Right lobe of liver (tissue), 6 donors: ENCODE measurements around the gene CNOT4. TPM values are rescaled to one million over a fixed set of nuclear protein-coding genes. Genes with fewer than 3 reads are reported as not detected.

ENCODE experiments used
- ATAC-seq, 4 donors: fragments of 200-7000 bp; cut with Tn5 transposase; one replicate each; pipeline ENCODE4 v1.9.1; 2020; ENCODE audit warnings: mild to moderate bottlenecking in 4 of 4, moderate library complexity in 4 of 4
- DNase-seq, 3 donors: peaks; one replicate each; pipeline ENCODE4 v3.0.0-alpha.2; 2020
- H3K27ac ChIP-seq, 3 donors: fragments of 200-600 bp; one replicate each; pipeline ENCODE4 v1.8.0; 2022
- H3K27me3 ChIP-seq, 2 donors: fragments of 200-600 bp; one replicate each; pipeline ENCODE4 v1.8.0; 2022
- H3K36me3 ChIP-seq, 4 donors: fragments of 200-600 bp; sonication (generic) in 1 of 4; one replicate each; pipeline versions ENCODE4 v1.5.1 to v1.8.0; 2017 to 2022; ENCODE audit warnings: control low read depth in 1 of 4
- H3K4me1 ChIP-seq, 4 donors: fragments of 200-600 bp; sonication (generic) in 1 of 4; one replicate each; pipeline versions ENCODE4 v1.5.1 to v1.8.0; 2017 to 2022; ENCODE audit warnings: control low read depth in 1 of 4
- H3K4me3 ChIP-seq, 3 donors: fragments of 200-600 bp; one replicate each; pipeline ENCODE4 v1.8.0; 2022
- H3K9me3 ChIP-seq, 4 donors: fragments of 200-600 bp; sonication (generic) in 1 of 4; one replicate each; pipeline versions ENCODE4 v1.5.1 to v1.8.0; 2017 to 2022; ENCODE audit warnings: control low read depth in 1 of 4
- POLR2A ChIP-seq: fragments of 450-650 bp; IDR thresholded peaks from one replicate; pipeline ENCODE4 v1.6.1; 2017; ENCODE audit warnings: antibody characterized with exemption, mild to moderate bottlenecking
- WGBS: methylation state at CpG from one replicate; pipeline ENCODE4 v1.1.6; 2018; ENCODE audit warnings: low coverage, low lambda C conversion rate; ENCODE audit not compliant: insufficient coverage; ENCODE audit errors: missing lambda C conversion rate; 5-methylcytosine and 5-hydroxymethylcytosine counted together
- intact Hi-C, 2 donors: fragments of 100-400 bp; cut with DNase I; formaldehyde crosslinking; loops; one replicate each; pipeline versions ENCODE4 v1.11.2 to v1.14.1; 2022
- total RNA-seq, 6 experiments: library from RNA; depleted of rRNA in 2 of 6; stranded (reverse); fragments of >200 nt in 2 of 6; fragmentation: NEBNext Ultra II Directional in 3 of 6; extraction: Animal tissue kit (Norgen Biotek cat#: 25700) in 3 of 6; gene quantifications; one replicate each; pipeline versions ENCODE4 v1.1.0 to v1.2.4, GENCODE V29; 2016 to 2023
- TF ChIP-seq, protein P1 (sequence below), 4 donors: fragments of 200-600 bp in 3 of 4; fragments of 450-650 bp in 1 of 4; IDR thresholded peaks; one replicate each; pipeline versions ENCODE4 v1.5.1 to v1.8.0; 2016 to 2022; ENCODE audit warnings: antibody characterized with exemption in 4 of 4, mild to moderate bottlenecking in 2 of 4
- donor health status: DM: no; HTN: yes; CAD: no.
- donor health status: DM: no; HTN: no; CAD: no.
- donor health status: DM: no; HTN: no; CAD: no.
- donor health status: DM: no; HTN: yes; CAD: no.
- donor health status: DM: no; HTN: yes; CAD: no.

CNOT4 gene
- total RNA-seq, 6 experiments from 2014 or later = 9.1 to 14.1 (median 11.0) TPM

DNA sequence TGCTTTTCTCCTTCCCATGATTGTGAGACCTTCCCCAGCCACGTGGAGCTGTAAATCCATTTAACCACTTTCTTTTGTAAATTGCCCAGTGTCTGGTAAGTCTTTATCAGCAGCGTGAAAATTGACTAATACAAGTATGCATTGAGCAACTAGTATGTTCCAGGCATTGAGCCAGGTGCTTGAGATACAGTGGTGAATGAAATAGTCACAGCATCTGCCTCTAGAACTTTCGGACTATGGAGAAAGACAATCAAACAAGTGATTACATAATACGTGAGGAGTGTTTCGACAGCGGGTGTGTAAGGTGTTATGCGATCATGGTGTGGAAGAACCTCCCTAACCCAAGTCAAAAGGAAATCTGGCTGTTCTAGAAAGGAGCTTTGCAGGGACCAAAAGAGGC lies 26.2 kb upstream of the CNOT4 start:
- Histone ChIP-seq H3K27me3 (no peaks in the 10 kb centered on the region), H3K27ac (no peak overlapping the region), H3K4me1 (no peaks in the 10 kb centered on the region), H3K36me3 (no peaks in the 10 kb centered on the region), H3K4me3 (no peak overlapping the region), H3K9me3 (no peaks in the 10 kb centered on the region)
- TF ChIP-seq POLR2A = no peak
- TF ChIP-seq, protein P1, sequence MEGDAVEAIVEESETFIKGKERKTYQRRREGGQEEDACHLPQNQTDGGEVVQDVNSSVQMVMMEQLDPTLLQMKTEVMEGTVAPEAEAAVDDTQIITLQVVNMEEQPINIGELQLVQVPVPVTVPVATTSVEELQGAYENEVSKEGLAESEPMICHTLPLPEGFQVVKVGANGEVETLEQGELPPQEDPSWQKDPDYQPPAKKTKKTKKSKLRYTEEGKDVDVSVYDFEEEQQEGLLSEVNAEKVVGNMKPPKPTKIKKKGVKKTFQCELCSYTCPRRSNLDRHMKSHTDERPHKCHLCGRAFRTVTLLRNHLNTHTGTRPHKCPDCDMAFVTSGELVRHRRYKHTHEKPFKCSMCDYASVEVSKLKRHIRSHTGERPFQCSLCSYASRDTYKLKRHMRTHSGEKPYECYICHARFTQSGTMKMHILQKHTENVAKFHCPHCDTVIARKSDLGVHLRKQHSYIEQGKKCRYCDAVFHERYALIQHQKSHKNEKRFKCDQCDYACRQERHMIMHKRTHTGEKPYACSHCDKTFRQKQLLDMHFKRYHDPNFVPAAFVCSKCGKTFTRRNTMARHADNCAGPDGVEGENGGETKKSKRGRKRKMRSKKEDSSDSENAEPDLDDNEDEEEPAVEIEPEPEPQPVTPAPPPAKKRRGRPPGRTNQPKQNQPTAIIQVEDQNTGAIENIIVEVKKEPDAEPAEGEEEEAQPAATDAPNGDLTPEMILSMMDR (IDR thresholded peaks at IDR 0.05) = no peak
- peak in 1 of 3 donors; percentile 49 for DNase-seq
- peak; percentile 42 to 91 (median 86) for ATAC-seq
- WGBS = 23% methylated on average over 6 of the region's 7 CpGs
- intact Hi-C loops = no loop called here

DNA sequence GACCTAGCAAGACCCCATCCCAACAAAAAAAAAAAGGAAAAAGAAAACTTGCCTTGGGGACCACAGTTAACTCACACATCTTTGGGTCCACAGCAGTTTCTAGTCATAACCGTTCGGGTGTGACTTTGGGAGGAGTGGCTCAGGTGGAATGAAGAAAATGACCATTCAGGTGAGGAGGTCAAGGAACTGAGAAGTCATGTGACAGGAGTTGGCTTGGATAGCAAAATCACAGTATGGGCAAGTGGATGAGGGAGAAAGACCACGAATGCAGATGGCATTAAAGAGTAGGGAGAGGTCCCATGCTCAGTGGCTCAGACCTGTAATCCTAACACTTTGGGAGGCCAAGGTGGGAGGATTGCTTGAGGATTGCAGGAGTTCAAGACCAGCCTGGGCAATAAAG lies 17.1 kb upstream of the CNOT4 start:
- intact Hi-C loops = no loop called here
- H3K4me3 ChIP-seq = no peak overlapping the region
- 87% methylated on average over 3 of the region's 3 CpGs for WGBS
- H3K27ac ChIP-seq = no peak overlapping the region
- TF ChIP-seq POLR2A = no peak
- TF ChIP-seq, protein P1 (IDR thresholded peaks at IDR 0.05) = no peak
- no peaks in the 10 kb centered on the region for H3K27me3 ChIP-seq
- ATAC-seq (no peak), DNase-seq (no peak)
- no peaks in the 10 kb centered on the region for H3K4me1 ChIP-seq
- H3K9me3 ChIP-seq = no peaks in the 10 kb centered on the region
- H3K36me3 ChIP-seq = no peaks in the 10 kb centered on the region

DNA sequence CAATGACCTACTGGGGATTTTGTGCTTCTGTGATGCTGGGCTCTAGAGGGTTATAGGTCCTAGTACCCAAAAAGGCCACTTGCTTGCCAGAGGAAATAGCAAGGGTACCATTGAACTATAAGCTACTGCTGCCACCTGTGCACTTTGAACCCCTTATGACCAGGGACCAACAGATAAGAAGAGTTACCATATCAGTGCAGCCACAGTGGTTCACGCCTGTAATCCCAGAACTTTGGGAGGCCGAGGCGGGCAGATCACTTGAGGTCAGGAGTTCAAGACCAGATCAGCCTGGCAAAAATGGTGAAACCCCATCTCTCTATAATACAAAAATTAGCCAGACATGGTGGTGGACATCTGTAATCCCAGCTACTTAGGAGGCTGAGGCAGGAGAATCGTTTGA lies 15.5 kb upstream of the CNOT4 start:
- no peaks in the 10 kb centered on the region for H3K36me3 ChIP-seq
- intact Hi-C loops = no loop called here
- TF ChIP-seq, protein P1 (IDR thresholded peaks at IDR 0.05) = no peak
- TF ChIP-seq POLR2A = no peak
- ATAC-seq = no peak
- no peak overlapping the region for H3K4me3 ChIP-seq
- no peaks in the 10 kb centered on the region for H3K27me3 ChIP-seq
- H3K9me3 ChIP-seq = no peaks in the 10 kb centered on the region
- no peak for DNase-seq
- H3K27ac ChIP-seq = no peak overlapping the region
- 96% methylated on average over 4 of the region's 4 CpGs for WGBS
- no peaks in the 10 kb centered on the region for H3K4me1 ChIP-seq

DNA sequence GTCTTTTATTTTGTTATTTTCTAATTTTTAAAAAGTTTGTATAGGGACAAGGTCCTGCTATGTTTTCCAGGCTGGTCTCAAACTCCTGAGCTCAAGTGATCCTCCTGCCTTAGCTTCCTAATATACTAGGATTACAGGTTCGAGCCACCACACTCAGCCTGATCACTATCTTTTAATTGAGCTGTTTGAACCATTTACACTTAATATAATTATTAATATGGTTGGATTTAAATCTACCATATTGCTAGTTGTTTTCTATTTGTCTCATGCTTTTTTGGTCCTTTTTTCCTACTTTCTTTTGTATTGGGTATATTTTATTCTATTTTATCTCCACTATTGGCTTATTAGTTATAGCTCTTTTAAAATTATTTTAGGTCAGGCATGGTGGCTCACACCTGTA lies 13.2 kb upstream of the CNOT4 start:
- DNase-seq = no peak
- WGBS = 100% methylated on average over 1 of the region's 1 CpG
- intact Hi-C loops = no loop called here
- Histone ChIP-seq H3K36me3 (no peaks in the 10 kb centered on the region), H3K27me3 (no peaks in the 10 kb centered on the region), H3K4me1 (no peaks in the 10 kb centered on the region), H3K9me3 (no peaks in the 10 kb centered on the region), H3K4me3 (no peak overlapping the region), H3K27ac (no peak overlapping the region)
- no peak for TF ChIP-seq POLR2A
- TF ChIP-seq, protein P1 (IDR thresholded peaks at IDR 0.05) = no peak
- ATAC-seq = no peak

DNA sequence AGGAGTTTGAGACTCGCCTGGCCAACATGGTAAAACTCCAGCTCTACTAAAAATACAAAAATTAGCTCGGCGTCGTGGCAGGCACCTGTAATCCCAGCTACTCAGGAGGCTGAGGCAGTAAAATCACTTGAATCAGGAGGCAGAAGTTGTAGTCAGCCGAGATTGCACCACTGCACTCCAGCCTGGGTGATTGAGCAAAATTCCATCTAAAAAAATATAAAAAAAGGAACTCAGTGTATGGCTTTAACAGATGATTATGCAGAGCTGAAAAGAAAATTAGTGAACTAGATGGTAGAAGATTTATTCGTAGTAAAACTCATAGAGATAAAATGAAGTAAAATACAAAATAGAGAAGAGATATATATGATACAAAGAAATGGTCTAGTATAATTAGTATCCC lies 12.6 kb upstream of the CNOT4 start:
- no peak for TF ChIP-seq POLR2A
- TF ChIP-seq, protein P1 (IDR thresholded peaks at IDR 0.05) = no peak
- DNase-seq = no peak
- WGBS = 86% methylated on average over 5 of the region's 6 CpGs

More for the DNA sequence above, 12.6 kb upstream of the CNOT4 start:
- intact Hi-C loops = no loop called here
- no peak for ATAC-seq
- Histone ChIP-seq H3K4me3 (no peak overlapping the region), H3K27ac (no peak overlapping the region), H3K36me3 (no peaks in the 10 kb centered on the region), H3K27me3 (no peaks in the 10 kb centered on the region), H3K9me3 (no peaks in the 10 kb centered on the region), H3K4me1 (no peaks in the 10 kb centered on the region)
